Thyroid gland (tissue), 4 donors: ENCODE measurements around the gene MTFMT.
"Not testable (repeated sequence)": the region's sequence is repeated elsewhere in the genome, so short reads cannot be mapped to it uniquely, and the experiment has no call there.

Source experiments
- CTCF ChIP-seq, 6 experiments: fragments of 200-600 bp in 3 of 6; fragments of 450-650 bp in 3 of 6; sonication (generic) in 3 of 6; IDR thresholded peaks; one replicate each; pipeline ENCODE4 v1.5.1; 2016 to 2019; ENCODE audit warnings: antibody characterized with exemption in 6 of 6, mild to moderate bottlenecking in 2 of 6, inconsistent platforms in 1 of 6, moderate library complexity in 1 of 6
- POLR2A ChIP-seq, 2 donors: fragments of 450-650 bp; IDR thresholded peaks; one replicate each; pipeline ENCODE4 v1.6.1; 2017; ENCODE audit warnings: antibody characterized with exemption in 2 of 2, mild to moderate bottlenecking in 2 of 2, moderate library complexity in 1 of 2

GRCh38 chr15:65011198-65011597 lies 18.2 kb downstream of the MTFMT start:
- not testable (repeated sequence) for TF ChIP-seq CTCF, POLR2A (IDR thresholded peaks at IDR 0.05)
